Measurements from ENCODE around the gene ACO2. TPM values are rescaled to one million over a fixed set of nuclear protein-coding genes. Genes with fewer than 3 reads are reported as not detected.

ACO2 gene
- total RNA-seq, 1 donor, result 57.9 TPM

DNA sequence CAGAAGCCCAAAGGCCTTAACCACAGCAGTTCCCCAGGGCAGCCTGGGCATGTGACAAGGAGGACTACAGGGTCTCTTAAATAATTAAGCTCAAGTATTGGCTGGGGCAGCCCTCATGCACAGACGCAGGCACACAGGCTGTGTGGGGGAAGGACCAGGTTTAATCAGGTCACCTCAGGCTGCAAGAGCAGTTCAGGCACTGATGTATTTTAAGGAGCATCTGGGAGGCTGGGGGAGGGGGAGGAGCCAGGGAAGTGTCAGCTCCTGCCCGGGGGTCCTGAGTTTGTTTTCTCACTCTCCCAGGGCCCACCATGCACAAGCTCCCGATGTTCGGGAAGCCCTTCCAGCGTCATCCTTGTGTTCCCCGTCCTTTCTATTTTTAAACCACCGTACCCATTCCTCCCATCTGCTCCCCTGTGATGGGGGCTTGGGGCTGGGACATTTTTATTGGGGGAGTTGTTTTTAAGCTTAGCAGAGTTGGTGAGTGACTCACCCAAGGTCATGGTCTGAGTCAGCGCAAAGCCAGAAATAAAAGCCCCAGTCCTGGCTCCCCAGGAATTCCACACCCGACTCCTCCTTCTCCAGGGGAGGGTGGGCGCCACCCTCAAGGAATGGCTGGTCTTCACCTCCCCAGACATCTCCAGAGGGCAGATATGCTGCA lies 94.3 kb downstream of the ACO2 start:
- H4K20me1 ChIP-seq (ENCODE audit: insufficient read depth, low read length), result no peaks in the 10 kb centered on the region
- peak overlapping the region; percentile 63 for H3K4me2 ChIP-seq (ENCODE audit: insufficient read depth, low read length)
- H3K27ac ChIP-seq (ENCODE audit: low read depth, low read length), result no peak overlapping the region
- H3K27me3 ChIP-seq (ENCODE audit: insufficient read depth, low read length), result no peaks in the 10 kb centered on the region
- no peaks in the 10 kb centered on the region for H3K9me3 ChIP-seq (ENCODE audit: low read depth, low read length)
- peak overlapping the region; percentile 41 for H3K4me3 ChIP-seq (ENCODE audit: insufficient read depth, low read length)
- peaks cover 19% of the 10 kb centered on the region for H3K4me1 ChIP-seq (ENCODE audit: insufficient read depth, low read length)
- no peaks in the 10 kb centered on the region for H3K36me3 ChIP-seq (ENCODE audit: insufficient read depth, low read length)
- peak; percentile 97 for DNase-seq (ENCODE audit: insufficient read length, low spot score, missing footprints)
- TF ChIP-seq, protein P1, sequence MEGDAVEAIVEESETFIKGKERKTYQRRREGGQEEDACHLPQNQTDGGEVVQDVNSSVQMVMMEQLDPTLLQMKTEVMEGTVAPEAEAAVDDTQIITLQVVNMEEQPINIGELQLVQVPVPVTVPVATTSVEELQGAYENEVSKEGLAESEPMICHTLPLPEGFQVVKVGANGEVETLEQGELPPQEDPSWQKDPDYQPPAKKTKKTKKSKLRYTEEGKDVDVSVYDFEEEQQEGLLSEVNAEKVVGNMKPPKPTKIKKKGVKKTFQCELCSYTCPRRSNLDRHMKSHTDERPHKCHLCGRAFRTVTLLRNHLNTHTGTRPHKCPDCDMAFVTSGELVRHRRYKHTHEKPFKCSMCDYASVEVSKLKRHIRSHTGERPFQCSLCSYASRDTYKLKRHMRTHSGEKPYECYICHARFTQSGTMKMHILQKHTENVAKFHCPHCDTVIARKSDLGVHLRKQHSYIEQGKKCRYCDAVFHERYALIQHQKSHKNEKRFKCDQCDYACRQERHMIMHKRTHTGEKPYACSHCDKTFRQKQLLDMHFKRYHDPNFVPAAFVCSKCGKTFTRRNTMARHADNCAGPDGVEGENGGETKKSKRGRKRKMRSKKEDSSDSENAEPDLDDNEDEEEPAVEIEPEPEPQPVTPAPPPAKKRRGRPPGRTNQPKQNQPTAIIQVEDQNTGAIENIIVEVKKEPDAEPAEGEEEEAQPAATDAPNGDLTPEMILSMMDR (IDR thresholded peaks at IDR 0.05; ENCODE audit: extremely low read depth, low read depth, low read length), result no peak
- H3K79me2 ChIP-seq (ENCODE audit: insufficient read depth, low read length), result no peaks in the 10 kb centered on the region
- peak overlapping the region; percentile 67 for H2AFZ ChIP-seq (ENCODE audit: low read length)

GRCh38 chr22:41564563-41564962 lies 95.6 kb downstream of the ACO2 start:
- peak; percentile 76 for DNase-seq (ENCODE audit: insufficient read length, low spot score, missing footprints)
- Histone ChIP-seq H3K4me1 (ENCODE audit: insufficient read depth, low read length) (peaks cover 19% of the 10 kb centered on the region), H3K9me3 (ENCODE audit: low read depth, low read length) (no peaks in the 10 kb centered on the region), H4K20me1 (ENCODE audit: insufficient read depth, low read length) (no peaks in the 10 kb centered on the region), H3K36me3 (ENCODE audit: insufficient read depth, low read length) (no peaks in the 10 kb centered on the region), H3K27ac (ENCODE audit: low read depth, low read length) (no peak overlapping the region), H3K4me2 (ENCODE audit: insufficient read depth, low read length) (no peak overlapping the region), H2AFZ (ENCODE audit: low read length) (no peak overlapping the region), H3K79me2 (ENCODE audit: insufficient read depth, low read length) (no peaks in the 10 kb centered on the region), H3K27me3 (ENCODE audit: insufficient read depth, low read length) (no peaks in the 10 kb centered on the region), H3K4me3 (ENCODE audit: insufficient read depth, low read length) (no peak overlapping the region)
- TF ChIP-seq, protein P1 (IDR thresholded peaks at IDR 0.05; ENCODE audit: extremely low read depth, low read depth, low read length), result no peak

DNA sequence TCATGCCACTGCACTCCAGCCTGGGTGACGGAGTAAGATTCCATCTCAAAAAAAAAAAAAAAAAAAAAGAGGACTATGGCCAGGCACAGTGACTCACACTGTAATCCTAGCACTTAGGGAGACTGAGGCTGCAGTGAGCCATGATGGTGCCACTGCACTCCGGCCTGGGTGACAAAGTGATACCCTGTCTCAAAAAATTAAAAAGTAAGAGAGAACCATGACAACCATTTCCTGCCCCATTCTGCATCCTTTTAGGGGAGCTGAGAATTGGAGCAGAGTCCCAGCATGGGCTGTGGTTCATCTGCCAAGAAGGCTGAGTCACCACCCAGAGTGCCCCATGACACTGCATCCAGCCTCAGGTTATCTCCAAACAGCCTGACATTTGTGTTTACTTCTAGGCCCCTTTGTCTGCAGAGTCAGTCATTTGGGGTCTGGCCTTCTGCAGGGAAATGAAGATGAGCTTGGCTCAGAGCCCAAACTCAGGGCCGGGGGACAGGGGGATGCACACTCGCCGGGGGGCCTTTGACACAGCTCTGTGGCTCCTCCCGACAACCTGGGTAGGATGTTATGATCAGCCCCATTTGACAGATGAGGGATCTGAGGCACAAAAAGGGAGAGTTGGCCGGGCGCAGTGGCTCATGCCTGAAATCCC lies 96.6 kb downstream of the ACO2 start:
- H3K4me1 ChIP-seq (ENCODE audit: insufficient read depth, low read length), result peaks cover 19% of the 10 kb centered on the region

DNA sequence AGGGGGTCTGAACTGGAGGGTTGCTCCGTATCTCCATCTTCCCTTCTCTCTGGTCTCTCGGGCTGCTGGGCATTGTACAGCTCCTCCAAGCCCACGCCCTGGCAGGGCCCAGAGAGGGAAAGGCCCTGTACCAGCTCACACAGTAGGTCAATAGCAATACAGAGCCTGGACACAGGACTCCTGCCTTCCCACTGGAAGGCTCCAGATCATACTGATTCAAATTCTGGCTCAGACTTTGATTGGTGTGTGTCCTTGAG lies 98.5 kb downstream of the ACO2 start:
- Histone ChIP-seq H3K4me2 (ENCODE audit: insufficient read depth, low read length) (no peak overlapping the region), H3K9me3 (ENCODE audit: low read depth, low read length) (no peaks in the 10 kb centered on the region), H3K4me1 (ENCODE audit: insufficient read depth, low read length) (peaks cover 19% of the 10 kb centered on the region), H2AFZ (ENCODE audit: low read length) (no peak overlapping the region), H3K79me2 (ENCODE audit: insufficient read depth, low read length) (no peaks in the 10 kb centered on the region), H3K4me3 (ENCODE audit: insufficient read depth, low read length) (no peak overlapping the region), H3K36me3 (ENCODE audit: insufficient read depth, low read length) (no peaks in the 10 kb centered on the region), H3K27ac (ENCODE audit: low read depth, low read length) (no peak overlapping the region), H4K20me1 (ENCODE audit: insufficient read depth, low read length) (no peaks in the 10 kb centered on the region), H3K27me3 (ENCODE audit: insufficient read depth, low read length) (no peaks in the 10 kb centered on the region)
- TF ChIP-seq, protein P1 (IDR thresholded peaks at IDR 0.05; ENCODE audit: extremely low read depth, low read depth, low read length), result no peak
- DNase-seq (ENCODE audit: insufficient read length, low spot score, missing footprints), result no peak

More for the DNA sequence above, 96.6 kb downstream of the ACO2 start:
- peak overlapping the region; percentile 27 for H3K27ac ChIP-seq (ENCODE audit: low read depth, low read length)
- no peak overlapping the region for H3K4me3 ChIP-seq (ENCODE audit: insufficient read depth, low read length)
- H3K27me3 ChIP-seq (ENCODE audit: insufficient read depth, low read length), result no peaks in the 10 kb centered on the region
- H3K79me2 ChIP-seq (ENCODE audit: insufficient read depth, low read length), result no peaks in the 10 kb centered on the region
- H3K36me3 ChIP-seq (ENCODE audit: insufficient read depth, low read length), result no peaks in the 10 kb centered on the region
- no peaks in the 10 kb centered on the region for H4K20me1 ChIP-seq (ENCODE audit: insufficient read depth, low read length)
- TF ChIP-seq, protein P1 (IDR thresholded peaks at IDR 0.05; ENCODE audit: extremely low read depth, low read depth, low read length), result no peak
- peak; percentile 97 for DNase-seq (ENCODE audit: insufficient read length, low spot score, missing footprints)
- H3K4me2 ChIP-seq (ENCODE audit: insufficient read depth, low read length), result no peak overlapping the region
- peak overlapping the region; percentile 3 for H2AFZ ChIP-seq (ENCODE audit: low read length)
- H3K9me3 ChIP-seq (ENCODE audit: low read depth, low read length), result no peaks in the 10 kb centered on the region

All from osteoblast (primary cell).